NCI-H345 (cell line): ENCODE results near the gene SERPINI1.
A peak's percentile ranks its signal among the peaks of the same experiment; 100 is the strongest.

ENCODE experiments used
- DNase-seq: peaks from one replicate; lab custom pipeline; 2025; lab: John Stamatoyannopoulos, UW

SERPINI1 gene

GRCh38 chr3:167735233-167736138, at the start of gene SERPINI1:
Gene SERPINI1, plus strand, starts transcription at chr3:167735721. Its CDS starts 53,408 bp downstream, at chr3:167789129.
- peak; percentile 93 for DNase-seq

- no peak for DNase-seq
Measured at GRCh38 chr3:167691366-167691765, 44.2 kb upstream of the SERPINI1 start.

- no peak for DNase-seq
Measured at GRCh38 chr3:167694121-167694520, 41.4 kb upstream of the SERPINI1 start.

GRCh38 chr3:167700046-167700445, 35.5 kb upstream of the SERPINI1 start:
- DNase-seq, result no peak

GRCh38 chr3:167700926-167701325, 34.6 kb upstream of the SERPINI1 start:
- no peak for DNase-seq

GRCh38 chr3:167705840-167706239, 29.7 kb upstream of the SERPINI1 start:
- no peak for DNase-seq

- DNase-seq, result no peak
Measured at GRCh38 chr3:167709690-167710089, 25.8 kb upstream of the SERPINI1 start.

GRCh38 chr3:167710552-167710951, 25.0 kb upstream of the SERPINI1 start:
- no peak for DNase-seq

- no peak for DNase-seq
Measured at GRCh38 chr3:167711439-167711838, 24.1 kb upstream of the SERPINI1 start.

GRCh38 chr3:167712445-167712844, 23.1 kb upstream of the SERPINI1 start:
- DNase-seq, result no peak

GRCh38 chr3:167714871-167715270, 20.6 kb upstream of the SERPINI1 start:
- no peak for DNase-seq

- no peak for DNase-seq
Measured at GRCh38 chr3:167716920-167717319, 18.6 kb upstream of the SERPINI1 start.

- no peak for DNase-seq
Measured at GRCh38 chr3:167718582-167718981, 16.9 kb upstream of the SERPINI1 start.

- DNase-seq, result no peak
Measured at GRCh38 chr3:167723025-167723512, 12.5 kb upstream of the SERPINI1 start.

GRCh38 chr3:167723872-167724271, 11.6 kb upstream of the SERPINI1 start:
- no peak for DNase-seq

GRCh38 chr3:167728176-167728575, 7.3 kb upstream of the SERPINI1 start:
- no peak for DNase-seq

- DNase-seq, result no peak
Measured at GRCh38 chr3:167728632-167729323, 6.7 kb upstream of the SERPINI1 start.

GRCh38 chr3:167729591-167729990, 5.9 kb upstream of the SERPINI1 start:
- DNase-seq, result no peak

- DNase-seq, result no peak
Measured at GRCh38 chr3:167731393-167731792, 4.1 kb upstream of the SERPINI1 start.

- DNase-seq, result no peak
Measured at GRCh38 chr3:167732313-167733065, 3.0 kb upstream of the SERPINI1 start.

- no peak for DNase-seq
Measured at GRCh38 chr3:167733961-167734497, 1.5 kb upstream of the SERPINI1 start.
